Activated naive CD8-positive, alpha-beta T cell treated with anti-CD3 and anti-CD28 coated beads, Interleukin-2, amount 10 ng/mL, durations not matched to agents 7 days and 5 days (primary cell): ENCODE results near the gene PARD3. TPM values are rescaled to one million over a fixed set of nuclear protein-coding genes. Genes with fewer than 3 reads are reported as not detected.
"Not testable (repeated sequence)": the region's sequence is repeated elsewhere in the genome, so short reads cannot be mapped to it uniquely, and the experiment has no call there.

Experiments used
- ATAC-seq: fragments of 150-1000 bp; cut with Tn5 transposase; one replicate; pipeline ENCODE4 v1.10.0; 2021; ENCODE audit warnings: low read depth, moderate library complexity
- POLR2A ChIA-PET: fragments of 350-600 bp; sonication (Branson Sonifier 250); formaldehyde crosslinking; loops from one replicate; lab custom pipeline; 2021; ENCODE audit warnings: antibody characterized with exemption; lab: Charles Lee
- DNase-seq: peaks from one replicate; pipeline ENCODE4 v3.0.0; 2021
- H3K27ac Mint-ChIP-seq: one replicate; pipeline ENCODE4 v1.8.0; 2022; ENCODE audit warnings: mild to moderate bottlenecking, mixed read lengths
- H3K27me3 Mint-ChIP-seq: one replicate; pipeline ENCODE4 v1.8.0; 2022; ENCODE audit warnings: mild to moderate bottlenecking, moderate library complexity, mixed read lengths
- H3K36me3 Mint-ChIP-seq: one replicate; pipeline ENCODE4 v1.8.0; 2021; ENCODE audit warnings: mild to moderate bottlenecking, mixed read lengths
- H3K4me1 Mint-ChIP-seq: one replicate; pipeline ENCODE4 v1.8.0; 2021; ENCODE audit warnings: mixed read lengths
- H3K4me3 Mint-ChIP-seq: one replicate; pipeline ENCODE4 v1.8.0; 2022; ENCODE audit warnings: mild to moderate bottlenecking, moderate library complexity, mixed read lengths
- H3K9me3 Mint-ChIP-seq: one replicate; pipeline ENCODE4 v1.8.0; 2021; ENCODE audit warnings: mixed read lengths
- total RNA-seq, 2 experiments: library from RNA; stranded (reverse); gene quantifications; one replicate each; pipeline ENCODE4 v1.2.3, GENCODE V29; 2021

Gene PARD3
- total RNA-seq, 2 experiments from 2014 or later: 0.48 to 0.55 TPM

GRCh38 chr10:34716234-34716633, 98.9 kb downstream of the PARD3 start:
- ATAC-seq (no peak), DNase-seq (no peak)
- Mint-ChIP-seq H3K27ac (no peak overlapping the region), H3K27me3 (peaks cover 5% of the 10 kb centered on the region), H3K4me3 (no peak overlapping the region), H3K36me3 (no peaks in the 10 kb centered on the region), H3K4me1 (peaks cover 5% of the 10 kb centered on the region), H3K9me3 (no peaks in the 10 kb centered on the region)
- POLR2A ChIA-PET: no interaction called here

GRCh38 chr10:34715511-34716187, 99.4 kb downstream of the PARD3 start:
- Mint-ChIP-seq H3K4me1 (peaks cover 5% of the 10 kb centered on the region), H3K27me3 (peaks cover 5% of the 10 kb centered on the region), H3K4me3 (no peak overlapping the region), H3K9me3 (no peaks in the 10 kb centered on the region), H3K27ac (no peak overlapping the region), H3K36me3 (no peaks in the 10 kb centered on the region)
- POLR2A ChIA-PET: no interaction called here
- ATAC-seq (no peak), DNase-seq (no peak)

- Mint-ChIP-seq H3K27ac (no peak overlapping the region), H3K27me3 (peaks cover 8% of the 10 kb centered on the region), H3K4me1 (peaks cover 5% of the 10 kb centered on the region), H3K36me3 (no peaks in the 10 kb centered on the region), H3K4me3 (no peak overlapping the region), H3K9me3 (no peaks in the 10 kb centered on the region)
- POLR2A ChIA-PET: no interaction called here
- DNase-seq: no peak
- ATAC-seq: no peak
Observed at GRCh38 chr10:34713875-34714274, 101.2 kb downstream of the PARD3 start.

DNA sequence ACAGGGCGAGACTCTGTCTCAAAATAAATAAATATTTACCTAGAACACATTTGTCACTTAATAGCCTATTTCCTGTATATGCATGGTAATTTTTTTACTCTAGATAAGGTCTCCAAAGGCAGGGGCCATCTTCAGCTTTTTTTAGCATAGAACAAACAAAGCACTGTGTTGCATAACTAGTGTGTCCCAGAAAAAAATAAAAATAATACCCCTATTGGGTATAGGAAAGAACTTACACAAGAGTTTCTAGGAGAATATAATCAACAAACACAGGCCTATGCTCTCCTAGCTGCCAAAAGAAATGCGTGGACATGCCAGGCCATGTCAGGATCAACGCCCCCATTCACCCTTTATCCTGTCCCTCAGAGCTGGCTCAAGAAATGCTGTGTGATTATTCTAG, 103.6 kb downstream of the PARD3 start:
- peaks cover 10% of the 10 kb centered on the region for H3K27me3 Mint-ChIP-seq

DNA sequence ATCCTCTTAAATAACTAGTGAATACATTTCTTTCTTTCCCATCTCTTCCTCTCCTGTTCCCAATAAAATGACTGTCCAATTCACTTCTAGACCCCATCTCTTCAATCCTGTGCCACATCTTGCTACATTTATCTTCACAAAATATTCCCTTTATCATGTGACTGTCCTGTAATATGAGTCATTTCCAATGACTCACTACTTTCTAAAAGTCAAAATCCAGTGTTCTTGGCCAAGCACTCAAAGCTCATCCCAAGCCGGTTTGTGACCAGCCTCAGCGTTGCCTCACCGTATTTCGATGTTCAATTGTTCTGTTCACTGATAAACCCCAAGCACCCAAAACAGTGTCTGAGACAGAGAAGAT, 104.7 kb downstream of the PARD3 start:
- no peaks in the 10 kb centered on the region for H3K9me3 Mint-ChIP-seq
- peaks cover 7% of the 10 kb centered on the region for H3K27me3 Mint-ChIP-seq
- H3K27ac Mint-ChIP-seq: no peak overlapping the region
- POLR2A ChIA-PET: no interaction called here
- no peak overlapping the region for H3K4me3 Mint-ChIP-seq
- H3K4me1 Mint-ChIP-seq: peaks cover 5% of the 10 kb centered on the region
- ATAC-seq (no peak), DNase-seq (no peak)
- H3K36me3 Mint-ChIP-seq: no peaks in the 10 kb centered on the region

More for the DNA sequence above, 103.6 kb downstream of the PARD3 start:
- Mint-ChIP-seq H3K4me1 (no peaks in the 10 kb centered on the region), H3K36me3 (no peaks in the 10 kb centered on the region), H3K4me3 (no peak overlapping the region), H3K9me3 (no peaks in the 10 kb centered on the region), H3K27ac (no peak overlapping the region)
- DNase-seq (no peak), ATAC-seq (no peak)
- POLR2A ChIA-PET: no interaction called here

- Mint-ChIP-seq H3K9me3 (no peaks in the 10 kb centered on the region), H3K27ac (no peak overlapping the region), H3K36me3 (no peaks in the 10 kb centered on the region), H3K4me1 (peaks cover 5% of the 10 kb centered on the region), H3K4me3 (no peak overlapping the region), H3K27me3 (peaks cover 10% of the 10 kb centered on the region)
- POLR2A ChIA-PET: no interaction called here
- ATAC-seq (no peak), DNase-seq (no peak)
Observed at GRCh38 chr10:34709637-34710390, 105.3 kb downstream of the PARD3 start.

GRCh38 chr10:34707656-34708055, 107.4 kb downstream of the PARD3 start:
- DNase-seq (no peak), ATAC-seq (no peak)
- no peak overlapping the region for H3K27ac Mint-ChIP-seq
- POLR2A ChIA-PET: no interaction called here
- peaks cover 14% of the 10 kb centered on the region for H3K27me3 Mint-ChIP-seq
- H3K4me1 Mint-ChIP-seq: peaks cover 5% of the 10 kb centered on the region
- no peaks in the 10 kb centered on the region for H3K9me3 Mint-ChIP-seq
- no peak overlapping the region for H3K4me3 Mint-ChIP-seq
- H3K36me3 Mint-ChIP-seq: no peaks in the 10 kb centered on the region

DNA sequence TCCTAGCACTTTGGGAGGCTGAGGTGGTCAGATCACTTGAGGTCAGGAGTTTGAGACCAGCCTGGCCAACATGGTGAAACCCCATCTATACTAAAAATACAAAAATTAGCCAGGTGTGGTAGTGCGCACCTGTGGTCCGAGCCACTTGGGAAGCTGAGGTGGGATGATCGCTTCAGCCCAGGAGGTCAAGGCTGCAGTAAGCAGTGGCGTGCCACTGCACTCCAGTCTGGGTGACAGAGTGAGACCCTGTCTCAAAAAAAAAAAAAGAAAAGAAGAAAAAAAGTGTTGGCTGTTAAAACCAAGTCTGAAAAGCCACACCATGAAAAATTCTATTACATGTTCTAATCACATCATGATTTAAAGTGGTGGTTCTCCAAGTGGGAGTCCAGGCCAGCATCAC, 108.1 kb downstream of the PARD3 start:
- not testable (repeated sequence) for ATAC-seq
- H3K27me3 Mint-ChIP-seq: peaks cover 14% of the 10 kb centered on the region

DNA sequence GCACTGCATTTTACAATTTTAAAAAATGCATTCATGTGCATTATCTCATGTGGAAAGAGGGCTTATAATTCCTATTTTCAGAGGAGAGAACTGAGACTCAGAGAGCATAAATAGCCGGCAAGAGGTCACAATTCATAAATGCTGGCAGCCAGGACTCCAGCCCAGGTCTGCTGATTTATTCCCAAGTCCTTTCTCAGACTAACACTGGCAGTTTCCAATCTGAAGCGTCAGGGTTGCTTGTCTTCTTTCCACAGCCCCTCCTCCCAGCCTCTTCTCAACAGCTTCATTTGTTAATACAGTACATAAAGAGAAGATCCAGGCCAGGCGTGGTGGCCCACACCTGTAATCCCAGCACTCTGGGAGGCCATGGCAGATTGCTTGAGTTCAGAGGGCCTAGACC, 108.9 kb downstream of the PARD3 start:
- POLR2A ChIA-PET: no interaction called here
- Mint-ChIP-seq H3K9me3 (no peaks in the 10 kb centered on the region), H3K4me1 (peaks cover 5% of the 10 kb centered on the region), H3K36me3 (no peaks in the 10 kb centered on the region), H3K4me3 (no peak overlapping the region), H3K27ac (no peak overlapping the region), H3K27me3 (peaks cover 14% of the 10 kb centered on the region)
- no peak for ATAC-seq
- no peak for DNase-seq

More for the DNA sequence above, 108.1 kb downstream of the PARD3 start:
- POLR2A ChIA-PET, H3K9me3 Mint-ChIP-seq, H3K4me1 Mint-ChIP-seq, DNase-seq, H3K36me3 Mint-ChIP-seq, H3K27ac Mint-ChIP-seq, H3K4me3 Mint-ChIP-seq: not testable (repeated sequence)

GRCh38 chr10:34705563-34705962, 109.5 kb downstream of the PARD3 start:
- Mint-ChIP-seq H3K4me3 (no peak overlapping the region), H3K27ac (no peak overlapping the region), H3K9me3 (no peaks in the 10 kb centered on the region), H3K27me3 (peaks cover 14% of the 10 kb centered on the region), H3K36me3 (no peaks in the 10 kb centered on the region), H3K4me1 (peaks cover 5% of the 10 kb centered on the region)
- no peak for ATAC-seq
- POLR2A ChIA-PET: no interaction called here
- DNase-seq: no peak

- POLR2A ChIA-PET: no interaction called here
- no peak overlapping the region for H3K27ac Mint-ChIP-seq
- DNase-seq (no peak), ATAC-seq (no peak)
- no peaks in the 10 kb centered on the region for H3K36me3 Mint-ChIP-seq
- H3K4me3 Mint-ChIP-seq: no peak overlapping the region
- H3K4me1 Mint-ChIP-seq: peaks cover 5% of the 10 kb centered on the region
- H3K27me3 Mint-ChIP-seq: peaks cover 11% of the 10 kb centered on the region
- H3K9me3 Mint-ChIP-seq: no peaks in the 10 kb centered on the region
Observed at GRCh38 chr10:34704526-34705184, 110.4 kb downstream of the PARD3 start.

- Mint-ChIP-seq H3K36me3 (no peaks in the 10 kb centered on the region), H3K27me3 (peaks cover 7% of the 10 kb centered on the region), H3K9me3 (no peaks in the 10 kb centered on the region), H3K4me1 (peaks cover 6% of the 10 kb centered on the region), H3K4me3 (no peak overlapping the region), H3K27ac (no peak overlapping the region)
- ATAC-seq (no peak), DNase-seq (no peak)
- POLR2A ChIA-PET: no interaction called here
Observed at GRCh38 chr10:34702982-34703381, 112.1 kb downstream of the PARD3 start.

DNA sequence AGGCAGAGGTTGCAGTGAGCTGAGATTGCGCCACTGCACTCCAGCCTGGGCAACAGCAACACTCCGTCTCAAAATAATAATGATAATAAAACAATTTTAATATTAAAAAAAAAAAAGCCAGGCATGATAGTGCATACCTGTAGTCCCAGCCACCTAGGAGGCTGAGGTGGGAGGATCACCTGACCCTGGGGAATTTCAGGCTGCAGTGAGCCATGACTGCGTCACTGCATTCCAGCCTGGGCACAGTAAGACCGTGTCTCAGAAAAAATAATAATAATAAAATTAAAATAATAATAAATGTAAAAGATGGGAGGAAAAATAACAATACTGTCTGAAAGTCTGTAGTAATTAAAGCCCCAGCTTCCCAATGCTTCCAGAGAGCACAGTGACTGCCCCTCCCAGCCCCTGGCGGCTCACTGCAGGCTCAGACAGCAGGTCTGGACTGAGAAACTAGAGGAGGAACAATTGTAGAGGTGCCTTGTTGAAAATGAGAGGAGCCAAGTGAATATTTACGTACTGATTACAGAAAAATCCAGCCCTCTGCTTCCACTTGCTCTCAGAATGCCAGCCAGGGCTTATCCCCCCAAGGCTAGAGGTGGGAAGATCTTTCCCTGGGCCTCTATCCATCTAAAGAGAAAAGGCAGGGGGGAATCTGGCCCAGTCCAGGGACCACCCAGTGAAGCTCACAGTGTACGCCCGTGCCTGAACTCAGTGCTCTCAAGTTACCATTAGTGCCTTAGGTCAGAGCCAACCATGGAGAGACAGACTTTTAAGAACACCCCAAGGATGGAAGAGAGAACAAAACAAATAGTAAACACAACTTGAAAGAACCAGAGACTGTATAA, 112.8 kb downstream of the PARD3 start:
- POLR2A ChIA-PET: no interaction called here
- Mint-ChIP-seq H3K27me3 (peaks cover 7% of the 10 kb centered on the region), H3K4me3 (no peak overlapping the region), H3K36me3 (no peaks in the 10 kb centered on the region), H3K27ac (no peak overlapping the region), H3K9me3 (no peaks in the 10 kb centered on the region), H3K4me1 (peaks cover 6% of the 10 kb centered on the region)
- DNase-seq: no peak
- ATAC-seq: no peak
